GM23338 (cell line): ENCODE data around the gene GPR37L1. TPM values are rescaled to one million over a fixed set of nuclear protein-coding genes. Genes with fewer than 3 reads are reported as not detected.

ENCODE experiments used
- ATAC-seq: fragments of 200-7000 bp; cut with Tn5 transposase; 3 replicates; pipeline ENCODE4 v1.9.1; 2020
- DNase-seq: peaks from one replicate; pipeline ENCODE4 v3.0.0-alpha.2; 2015; ENCODE audit warnings: low spot score
- H2AFZ ChIP-seq: fragments of 200-600 bp; sonication (generic); 2 replicates; pipeline ENCODE4 v1.8.0; 2016; ENCODE audit warnings: antibody characterized with exemption, mild to moderate bottlenecking, moderate library complexity
- H3F3A ChIP-seq: fragments of 200-600 bp; sonication (generic); replicated peaks from 2 replicates; pipeline ENCODE4 v1.8.0; 2017; ENCODE audit warnings: antibody characterized with exemption, mixed run types, low read depth
- H3K27ac ChIP-seq: fragments of 200-600 bp; sonication (generic); 2 replicates; pipeline ENCODE4 v1.6.1; 2016; ENCODE audit warnings: low read depth
- H3K27me3 ChIP-seq: fragments of 200-600 bp; sonication (generic); 2 replicates; pipeline ENCODE4 v1.8.0; 2016; ENCODE audit warnings: mild to moderate bottlenecking, mixed run types, moderate library complexity; ENCODE audit not compliant: insufficient read depth
- H3K36me3 ChIP-seq: fragments of 200-600 bp; sonication (generic); 2 replicates; pipeline ENCODE4 v1.8.0; 2016; ENCODE audit warnings: mild to moderate bottlenecking; ENCODE audit not compliant: insufficient read depth
- H3K4me1 ChIP-seq: fragments of 200-600 bp; sonication (generic); 2 replicates; pipeline ENCODE4 v1.8.0; 2016; ENCODE audit warnings: mild to moderate bottlenecking, moderate library complexity; ENCODE audit not compliant: insufficient read depth
- H3K4me2 ChIP-seq: fragments of 200-600 bp; sonication (generic); 2 replicates; pipeline ENCODE4 v1.7.1; 2017; ENCODE audit warnings: mixed run types
- H3K4me3 ChIP-seq: fragments of 200-600 bp; sonication (generic); 2 replicates; pipeline ENCODE4 v1.6.1; 2016; ENCODE audit warnings: mixed run types
- H3K79me2 ChIP-seq: fragments of 200-600 bp; sonication (generic); replicated peaks from 2 replicates; pipeline ENCODE4 v1.8.0; 2017; ENCODE audit warnings: mild to moderate bottlenecking; ENCODE audit not compliant: insufficient read depth
- H3K9me2 ChIP-seq: fragments of 200-600 bp; sonication (generic); 2 replicates; pipeline ENCODE4 v1.8.0; 2017; ENCODE audit not compliant: insufficient read depth
- H4K20me1 ChIP-seq: fragments of 200-600 bp; sonication (generic); replicated peaks from 2 replicates; pipeline ENCODE4 v1.8.0; 2017; ENCODE audit warnings: mild to moderate bottlenecking; ENCODE audit not compliant: insufficient read depth
- H3K27ac Mint-ChIP-seq: 2 replicates; pipeline ENCODE4 v1.8.0; 2020; ENCODE audit warnings: inconsistent platforms, mild to moderate bottlenecking, moderate library complexity, mixed read lengths
- H3K27me3 Mint-ChIP-seq: 3 replicates; pipeline ENCODE4 v1.8.0; 2022; ENCODE audit warnings: low read depth, mild to moderate bottlenecking, moderate library complexity, mixed read lengths, inconsistent platforms; ENCODE audit not compliant: insufficient read depth, poor library complexity
- H3K36me3 Mint-ChIP-seq: 3 replicates; pipeline ENCODE4 v1.8.0; 2021; ENCODE audit warnings: low read depth, mild to moderate bottlenecking, inconsistent platforms, moderate library complexity, mixed read lengths
- H3K4me1 Mint-ChIP-seq: 3 replicates; pipeline ENCODE4 v1.8.0; 2020; ENCODE audit warnings: mild to moderate bottlenecking, inconsistent platforms, mixed read lengths
- H3K4me3 Mint-ChIP-seq: 3 replicates; pipeline ENCODE4 v1.8.0; 2021; ENCODE audit warnings: moderate library complexity, mild to moderate bottlenecking, inconsistent platforms, mixed read lengths
- H3K9me3 Mint-ChIP-seq: 3 replicates; pipeline ENCODE4 v1.8.0; 2020; ENCODE audit warnings: moderate library complexity, mild to moderate bottlenecking, inconsistent platforms, mixed read lengths
- CREB1 ChIP-seq: fragments of 250-450 bp; sonication (Bioruptor Pico); IDR thresholded peaks from 2 replicates; pipeline ENCODE4 v1.5.0; 2020; ENCODE audit warnings: low read depth, mild to moderate bottlenecking, moderate library complexity
- JUNB ChIP-seq: IDR thresholded peaks from one replicate; pipeline ENCODE4 v1.6.1; 2016; ENCODE audit warnings: antibody characterized with exemption; ENCODE audit not compliant: unreplicated experiment
- NANOG ChIP-seq: IDR thresholded peaks from 2 replicates; pipeline ENCODE4 v1.6.1; 2016; ENCODE audit warnings: antibody characterized with exemption, borderline replicate concordance
- STAT1 ChIP-seq: IDR thresholded peaks from one replicate; pipeline ENCODE4 v1.6.1; 2016; ENCODE audit warnings: antibody characterized with exemption; ENCODE audit not compliant: unreplicated experiment
- ZNF114 ChIP-seq: fragments of 250-450 bp; sonication (Bioruptor Pico); IDR thresholded peaks from 2 replicates; pipeline ENCODE4 v1.5.0; 2020; ENCODE audit warnings: mild to moderate bottlenecking, moderate library complexity
- ZNF331 ChIP-seq: fragments of 250-450 bp; sonication (Bioruptor Pico); IDR thresholded peaks from 2 replicates; pipeline ENCODE4 v1.5.0; 2020; ENCODE audit warnings: low read depth, mild to moderate bottlenecking, moderate library complexity
- polyA plus RNA-seq: library from polyadenylated mRNA; unstranded; fragments of >200 nt; fragmentation: Nextera tagmentation; extraction: Ambion mirVana; gene quantifications from 2 replicates; pipeline ENCODE4 v1.2.1, GENCODE V29; 2016
- total RNA-seq: library from RNA; depleted of rRNA; stranded (reverse); fragments of >200 nt; shearing (Covaris generic); gene quantifications from 2 replicates; pipeline ENCODE4 v1.2.3, GENCODE V29; 2014
- TF ChIP-seq, protein P1 (sequence below): IDR thresholded peaks from one replicate; pipeline ENCODE4 v1.6.1; 2018; ENCODE audit warnings: antibody characterized with exemption; ENCODE audit not compliant: unreplicated experiment
- TF ChIP-seq, protein P2 (sequence below): IDR thresholded peaks from 2 replicates; pipeline ENCODE4 v1.6.1; 2016; ENCODE audit warnings: antibody characterized with exemption
- TF ChIP-seq, protein P3 (sequence below), 2 experiments: fragments of 200-600 bp in 1 of 2; sonication (generic) in 1 of 2; conservative IDR thresholded peaks; 2 replicates each; pipeline versions ENCODE4 v1.5.1 to v1.6.1; 2016 to 2017; ENCODE audit warnings: antibody characterized with exemption in 2 of 2, low read depth in 2 of 2, mild to moderate bottlenecking in 2 of 2, moderate library complexity in 1 of 2

GPR37L1 gene
- total and polyA plus RNA-seq, 2 experiments from 2014 or later, result 0.08 to 0.21 TPM

DNA sequence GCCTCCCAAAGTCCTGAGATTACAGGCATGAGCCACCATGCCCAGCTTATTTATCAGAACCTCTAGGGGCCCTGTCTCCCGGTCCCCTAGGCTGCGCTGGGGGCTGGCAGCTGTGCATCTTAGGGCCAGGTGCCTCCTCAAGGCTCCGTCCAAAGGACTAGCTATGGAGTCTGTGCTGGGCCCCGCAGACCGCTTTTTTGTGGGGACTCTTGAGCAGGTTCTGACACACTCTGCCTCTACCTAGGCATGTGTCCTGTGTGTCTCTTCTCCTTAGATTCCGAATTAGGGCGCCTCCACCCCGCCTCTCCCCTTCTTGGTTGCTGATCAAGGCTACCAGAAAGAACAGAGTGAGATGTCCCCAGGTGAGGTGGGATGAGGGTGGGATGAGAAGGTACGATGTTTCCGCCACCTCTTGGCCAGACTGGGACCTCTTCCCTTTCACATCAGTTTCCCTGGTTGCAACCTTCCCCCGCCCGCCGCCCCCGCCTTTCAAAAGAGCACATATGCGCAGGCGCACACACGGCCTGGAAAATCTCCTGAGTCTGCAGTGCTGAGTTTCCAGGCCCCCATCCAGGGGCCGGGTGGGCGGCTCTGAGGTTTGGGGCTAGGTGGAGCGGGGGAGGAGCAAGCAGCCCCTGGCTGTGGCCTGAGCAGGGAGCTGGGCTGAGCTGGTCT is 42.7 kb downstream of the GPR37L1 start:
- TF ChIP-seq, protein P1, sequence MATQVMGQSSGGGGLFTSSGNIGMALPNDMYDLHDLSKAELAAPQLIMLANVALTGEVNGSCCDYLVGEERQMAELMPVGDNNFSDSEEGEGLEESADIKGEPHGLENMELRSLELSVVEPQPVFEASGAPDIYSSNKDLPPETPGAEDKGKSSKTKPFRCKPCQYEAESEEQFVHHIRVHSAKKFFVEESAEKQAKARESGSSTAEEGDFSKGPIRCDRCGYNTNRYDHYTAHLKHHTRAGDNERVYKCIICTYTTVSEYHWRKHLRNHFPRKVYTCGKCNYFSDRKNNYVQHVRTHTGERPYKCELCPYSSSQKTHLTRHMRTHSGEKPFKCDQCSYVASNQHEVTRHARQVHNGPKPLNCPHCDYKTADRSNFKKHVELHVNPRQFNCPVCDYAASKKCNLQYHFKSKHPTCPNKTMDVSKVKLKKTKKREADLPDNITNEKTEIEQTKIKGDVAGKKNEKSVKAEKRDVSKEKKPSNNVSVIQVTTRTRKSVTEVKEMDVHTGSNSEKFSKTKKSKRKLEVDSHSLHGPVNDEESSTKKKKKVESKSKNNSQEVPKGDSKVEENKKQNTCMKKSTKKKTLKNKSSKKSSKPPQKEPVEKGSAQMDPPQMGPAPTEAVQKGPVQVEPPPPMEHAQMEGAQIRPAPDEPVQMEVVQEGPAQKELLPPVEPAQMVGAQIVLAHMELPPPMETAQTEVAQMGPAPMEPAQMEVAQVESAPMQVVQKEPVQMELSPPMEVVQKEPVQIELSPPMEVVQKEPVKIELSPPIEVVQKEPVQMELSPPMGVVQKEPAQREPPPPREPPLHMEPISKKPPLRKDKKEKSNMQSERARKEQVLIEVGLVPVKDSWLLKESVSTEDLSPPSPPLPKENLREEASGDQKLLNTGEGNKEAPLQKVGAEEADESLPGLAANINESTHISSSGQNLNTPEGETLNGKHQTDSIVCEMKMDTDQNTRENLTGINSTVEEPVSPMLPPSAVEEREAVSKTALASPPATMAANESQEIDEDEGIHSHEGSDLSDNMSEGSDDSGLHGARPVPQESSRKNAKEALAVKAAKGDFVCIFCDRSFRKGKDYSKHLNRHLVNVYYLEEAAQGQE, result no peak
- TF ChIP-seq, protein P2, sequence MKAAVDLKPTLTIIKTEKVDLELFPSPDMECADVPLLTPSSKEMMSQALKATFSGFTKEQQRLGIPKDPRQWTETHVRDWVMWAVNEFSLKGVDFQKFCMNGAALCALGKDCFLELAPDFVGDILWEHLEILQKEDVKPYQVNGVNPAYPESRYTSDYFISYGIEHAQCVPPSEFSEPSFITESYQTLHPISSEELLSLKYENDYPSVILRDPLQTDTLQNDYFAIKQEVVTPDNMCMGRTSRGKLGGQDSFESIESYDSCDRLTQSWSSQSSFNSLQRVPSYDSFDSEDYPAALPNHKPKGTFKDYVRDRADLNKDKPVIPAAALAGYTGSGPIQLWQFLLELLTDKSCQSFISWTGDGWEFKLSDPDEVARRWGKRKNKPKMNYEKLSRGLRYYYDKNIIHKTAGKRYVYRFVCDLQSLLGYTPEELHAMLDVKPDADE, result no peak
- no peak for TF ChIP-seq ZNF331 (CRISPR knock-in tag)
- no peak for TF ChIP-seq NANOG
- no peak for TF ChIP-seq CREB1 (CRISPR knock-in tag)
- TF ChIP-seq ZNF114 (CRISPR knock-in tag), result no peak
- TF ChIP-seq STAT1, result no peak
- TF ChIP-seq JUNB, result no peak
- TF ChIP-seq, protein P3, sequence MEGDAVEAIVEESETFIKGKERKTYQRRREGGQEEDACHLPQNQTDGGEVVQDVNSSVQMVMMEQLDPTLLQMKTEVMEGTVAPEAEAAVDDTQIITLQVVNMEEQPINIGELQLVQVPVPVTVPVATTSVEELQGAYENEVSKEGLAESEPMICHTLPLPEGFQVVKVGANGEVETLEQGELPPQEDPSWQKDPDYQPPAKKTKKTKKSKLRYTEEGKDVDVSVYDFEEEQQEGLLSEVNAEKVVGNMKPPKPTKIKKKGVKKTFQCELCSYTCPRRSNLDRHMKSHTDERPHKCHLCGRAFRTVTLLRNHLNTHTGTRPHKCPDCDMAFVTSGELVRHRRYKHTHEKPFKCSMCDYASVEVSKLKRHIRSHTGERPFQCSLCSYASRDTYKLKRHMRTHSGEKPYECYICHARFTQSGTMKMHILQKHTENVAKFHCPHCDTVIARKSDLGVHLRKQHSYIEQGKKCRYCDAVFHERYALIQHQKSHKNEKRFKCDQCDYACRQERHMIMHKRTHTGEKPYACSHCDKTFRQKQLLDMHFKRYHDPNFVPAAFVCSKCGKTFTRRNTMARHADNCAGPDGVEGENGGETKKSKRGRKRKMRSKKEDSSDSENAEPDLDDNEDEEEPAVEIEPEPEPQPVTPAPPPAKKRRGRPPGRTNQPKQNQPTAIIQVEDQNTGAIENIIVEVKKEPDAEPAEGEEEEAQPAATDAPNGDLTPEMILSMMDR (conservative IDR thresholded peaks at IDR 0.05; ENCODE audit: low read depth in 2 of 2), result no peak
- no peaks in the 10 kb centered on the region for H3K9me3 Mint-ChIP-seq
- no peak overlapping the region for H3K4me2 ChIP-seq
- no peaks in the 10 kb centered on the region for H3K27me3 ChIP-seq
- no peaks in the 10 kb centered on the region for H3F3A ChIP-seq
- peak overlapping the region; percentile 86 for H2AFZ ChIP-seq
- no peaks in the 10 kb centered on the region for H3K79me2 ChIP-seq
- DNase-seq, result peak; percentile 43
- no peaks in the 10 kb centered on the region for H3K36me3 ChIP-seq
- no peak overlapping the region for H3K27ac Mint-ChIP-seq
- peak; percentile 48 for ATAC-seq
- no peaks in the 10 kb centered on the region for H3K36me3 Mint-ChIP-seq
- no peaks in the 10 kb centered on the region for H3K9me2 ChIP-seq
- H4K20me1 ChIP-seq, result no peaks in the 10 kb centered on the region
- no peak overlapping the region for H3K27ac ChIP-seq
- H3K4me1 ChIP-seq, result peaks cover 11% of the 10 kb centered on the region
- H3K4me1 Mint-ChIP-seq, result peaks cover 52% of the 10 kb centered on the region
- H3K4me3 ChIP-seq, result no peak overlapping the region
- H3K27me3 Mint-ChIP-seq, result peaks cover 19% of the 10 kb centered on the region
- no peak overlapping the region for H3K4me3 Mint-ChIP-seq
